HepG2 (cell line): ENCODE data around the gene NUP54. TPM values are rescaled to one million over a fixed set of nuclear protein-coding genes. Genes with fewer than 3 reads are reported as not detected.
A peak's percentile ranks its signal among the peaks of the same experiment; 100 is the strongest.

Source experiments
- ARNTL ChIP-seq: sonication (generic); formaldehyde crosslinking; IDR thresholded peaks from 2 replicates; pipeline ENCODE4 v1.4.0; 2020; ENCODE audit warnings: mild to moderate bottlenecking, missing genetic modification reagents
- BRD4 ChIP-seq: sonication (generic); formaldehyde crosslinking; IDR thresholded peaks from 2 replicates; pipeline ENCODE4 v1.4.0; 2020; ENCODE audit warnings: missing genetic modification reagents
- BRF2 ChIP-seq: sonication (generic); formaldehyde crosslinking; IDR thresholded peaks from 2 replicates; pipeline ENCODE4 v1.8.1; 2022; ENCODE audit warnings: mild to moderate bottlenecking, missing genetic modification reagents
- CREB3 ChIP-seq: sonication (generic); formaldehyde crosslinking; IDR thresholded peaks from 2 replicates; pipeline ENCODE4 v1.5.0; 2020; ENCODE audit warnings: missing genetic modification reagents
- FOXM1 ChIP-seq: sonication (generic); formaldehyde crosslinking; IDR thresholded peaks from 2 replicates; pipeline ENCODE4 v1.5.0; 2020; ENCODE audit warnings: missing genetic modification reagents
- IKZF4 ChIP-seq: sonication (generic); formaldehyde crosslinking; IDR thresholded peaks from 2 replicates; pipeline ENCODE4 v1.5.1; 2020; ENCODE audit warnings: borderline replicate concordance, mild to moderate bottlenecking, low read depth, missing genetic modification reagents; ENCODE audit errors: not compliant biosample characterization
- IKZF5 ChIP-seq: IDR thresholded peaks from 2 replicates; pipeline ENCODE4 v1.6.1; 2018; ENCODE audit warnings: missing genetic modification reagents, mild to moderate bottlenecking, missing compliant biosample characterization
- KDM2A ChIP-seq: sonication (generic); formaldehyde crosslinking; IDR thresholded peaks from 2 replicates; pipeline ENCODE4 v1.4.0; 2020; ENCODE audit warnings: low read depth, missing genetic modification reagents, borderline replicate concordance
- MIXL1 ChIP-seq: IDR thresholded peaks from 2 replicates; pipeline ENCODE4 v1.6.1; 2016
- NONO ChIP-seq, 2 experiments: fragments of 450-650 bp in 1 of 2; sonication (generic) in 1 of 2; formaldehyde crosslinking in 1 of 2; IDR thresholded peaks in 1 of 2; conservative IDR thresholded peaks in 1 of 2; 2 replicates each; pipeline versions ENCODE4 v1.6.1 to v1.8.0; 2017 to 2022; ENCODE audit warnings: mild to moderate bottlenecking in 1 of 2, missing genetic modification reagents in 1 of 2, moderate library complexity in 1 of 2
- PAWR ChIP-seq: sonication (generic); formaldehyde crosslinking; IDR thresholded peaks from 2 replicates; pipeline ENCODE4 v1.4.0; 2020; ENCODE audit warnings: missing genetic modification reagents, mild to moderate bottlenecking, borderline replicate concordance
- POGZ ChIP-seq: sonication (generic); formaldehyde crosslinking; IDR thresholded peaks from 2 replicates; pipeline ENCODE4 v1.4.0; 2020; ENCODE audit warnings: mild to moderate bottlenecking, missing genetic modification reagents
- PRPF4 ChIP-seq: fragments of 200-400 bp; formaldehyde crosslinking; IDR thresholded peaks from 2 replicates; pipeline ENCODE4 v1.6.1; 2016; ENCODE audit warnings: low read length, low read depth; ENCODE audit not compliant: poor library complexity, severe bottlenecking
- RNF2 ChIP-seq: fragments of 450-650 bp; conservative IDR thresholded peaks from 2 replicates; pipeline ENCODE4 v1.6.1; 2016; ENCODE audit warnings: low read depth
- SIX1 ChIP-seq: sonication (generic); formaldehyde crosslinking; IDR thresholded peaks from 2 replicates; pipeline ENCODE4 v1.4.0; 2020; ENCODE audit warnings: missing genetic modification reagents, borderline replicate concordance
- SMAD9 ChIP-seq: sonication (generic); formaldehyde crosslinking; IDR thresholded peaks from 2 replicates; pipeline ENCODE4 v1.5.1; 2020; ENCODE audit warnings: mild to moderate bottlenecking, missing genetic modification reagents
- SP2 ChIP-seq: sonication (generic); formaldehyde crosslinking; IDR thresholded peaks from 2 replicates; pipeline ENCODE4 v1.5.1; 2020; ENCODE audit warnings: mild to moderate bottlenecking, missing genetic modification reagents
- TFDP1 ChIP-seq: IDR thresholded peaks from 2 replicates; pipeline ENCODE4 v1.6.1; 2016; ENCODE audit warnings: missing compliant biosample characterization, missing genetic modification reagents, borderline replicate concordance
- ZBTB7A ChIP-seq: sonication (generic); formaldehyde crosslinking; IDR thresholded peaks from 2 replicates; pipeline ENCODE4 v1.8.0; 2022; ENCODE audit warnings: mild to moderate bottlenecking, missing genetic modification reagents
- ZFP90 ChIP-seq: sonication (generic); formaldehyde crosslinking; IDR thresholded peaks from 2 replicates; pipeline ENCODE4 v1.8.0; 2022; ENCODE audit warnings: missing genetic modification reagents, mild to moderate bottlenecking, inconsistent platforms, borderline replicate concordance
- ZNF12 ChIP-seq: sonication (generic); formaldehyde crosslinking; IDR thresholded peaks from 2 replicates; pipeline ENCODE4 v1.5.0; 2020; ENCODE audit warnings: missing genetic modification reagents
- ZNF251 ChIP-seq: sonication (generic); formaldehyde crosslinking; IDR thresholded peaks from 2 replicates; pipeline ENCODE4 v1.9.0; 2021; ENCODE audit warnings: mild to moderate bottlenecking, missing genetic modification reagents
- ZNF430 ChIP-seq: sonication (generic); formaldehyde crosslinking; IDR thresholded peaks from 2 replicates; pipeline ENCODE4 v1.9.0; 2021; ENCODE audit warnings: mild to moderate bottlenecking, missing genetic modification reagents
- ZNF431 ChIP-seq: sonication (generic); formaldehyde crosslinking; IDR thresholded peaks from 2 replicates; pipeline ENCODE4 v1.9.0; 2022; ENCODE audit warnings: missing genetic modification reagents, low read depth, mild to moderate bottlenecking, borderline replicate concordance
- ZNF776 ChIP-seq: sonication (generic); formaldehyde crosslinking; IDR thresholded peaks from 2 replicates; pipeline ENCODE4 v1.4.0; 2020; ENCODE audit warnings: mild to moderate bottlenecking, missing genetic modification reagents
- polyA plus RNA-seq, 8 experiments: library from polyadenylated mRNA; depleted of rRNA in 3 of 8; stranded (reverse) in 7 of 8; unstranded in 1 of 8; fragments of >200 nt; fragmentation: Illumina TruSeq in 4 of 8; extraction: Trizol in 4 of 8; gene quantifications; 2 replicates each; pipeline versions ENCODE4 v1.2.1 to v1.2.3, GENCODE V29; 2011 to 2016; ENCODE audit warnings: low read depth in 4 of 8, missing spikeins in 1 of 8, mixed read lengths in 1 of 8; ENCODE audit not compliant: insufficient read depth in 1 of 8
- total RNA-seq, 5 experiments: library from RNA; depleted of rRNA; stranded (reverse); fragments of >200 nt; fragmentation: Illumina TruSeq; extraction: Trizol; gene quantifications; 2 replicates each; pipeline ENCODE4 v1.2.3, GENCODE V29; 2016; ENCODE audit warnings: low read depth in 1 of 5

Gene NUP54
- total and polyA plus RNA-seq, 2 of the 13 experiments (the other 11 are each of a cell fraction or from before 2014, with no cell fraction given), result 36.1 to 69.3 TPM

- no peak for TF ChIP-seq CREB3 (CRISPR knock-in tag)
- TF ChIP-seq SP2 (CRISPR knock-in tag), result no peak
- TF ChIP-seq TFDP1 (CRISPR knock-in tag), result peak; percentile 74; the same call in 1 of the 2 replicates
- no peak for TF ChIP-seq BRF2 (CRISPR knock-in tag)
- no peak; the same call in 1 of the 2 replicates for TF ChIP-seq MIXL1 (CRISPR knock-in tag)
- TF ChIP-seq ZFP90 (CRISPR knock-in tag), result no peak
- TF ChIP-seq ARNTL (CRISPR knock-in tag), result 0 out of 2 replicates have a peak, but pooled peaks have one; percentile 22
- no peak for TF ChIP-seq SIX1
- TF ChIP-seq ZNF431 (CRISPR knock-in tag), result no peak
- no peak for TF ChIP-seq PAWR (CRISPR knock-in tag)
- TF ChIP-seq SMAD9 (CRISPR knock-in tag), result no peak
- no peak for TF ChIP-seq ZBTB7A (CRISPR knock-in tag)
- no peak for TF ChIP-seq FOXM1 (CRISPR knock-in tag)
- no peak for TF ChIP-seq ZNF776 (CRISPR knock-in tag)
- TF ChIP-seq IKZF4 (CRISPR knock-in tag), result no peak
- TF ChIP-seq RNF2, result peak; percentile 66; the same call in 1 of the 2 replicates
- no peak for TF ChIP-seq PRPF4
- TF ChIP-seq ZNF251 (CRISPR knock-in tag), result no peak
- TF ChIP-seq ZNF12 (CRISPR knock-in tag), result no peak
- TF ChIP-seq POGZ (CRISPR knock-in tag), result peak; percentile 59; the same call in 1 of the 2 replicates
- no peak for TF ChIP-seq KDM2A (CRISPR knock-in tag)
- no peak for TF ChIP-seq ZNF430
- TF ChIP-seq BRD4 (CRISPR knock-in tag), result no peak
- peak; percentile 74; the same call in 1 of the 2 replicates for TF ChIP-seq IKZF5
- no peak for TF ChIP-seq NONO (IDR thresholded peaks at IDR 0.05)
- TF ChIP-seq NONO (CRISPR knock-in tag; conservative IDR thresholded peaks at IDR 0.05), result no peak
These were observed 61.0 kb downstream of the NUP54 start (continued) for GRCh38 chr4:76087007-76087769.
